Renal pelvis (tissue), 4 donors: Measurements from ENCODE around the gene MYH14. TPM values are rescaled to one million over a fixed set of nuclear protein-coding genes. Genes with fewer than 3 reads are reported as not detected.

Experiments
- DNase-seq: peaks from one replicate; pipeline ENCODE4 v3.0.0-alpha.2; 2013
- polyA plus RNA-seq, 3 donors: library from polyadenylated mRNA; unstranded; fragments of 120-200 nt; gene quantifications; one replicate each; pipeline ENCODE4 v1.2.1, GENCODE V29; 2013; ENCODE audit not compliant: insufficient read length in 3 of 3

Gene MYH14
- polyA plus RNA-seq, 3 donors, result 25.8 to 31.7 (median 27.2) TPM

GRCh38 chr19:50189331-50189730, 14.1 kb upstream of the MYH14 start:
- no peak for DNase-seq

DNA sequence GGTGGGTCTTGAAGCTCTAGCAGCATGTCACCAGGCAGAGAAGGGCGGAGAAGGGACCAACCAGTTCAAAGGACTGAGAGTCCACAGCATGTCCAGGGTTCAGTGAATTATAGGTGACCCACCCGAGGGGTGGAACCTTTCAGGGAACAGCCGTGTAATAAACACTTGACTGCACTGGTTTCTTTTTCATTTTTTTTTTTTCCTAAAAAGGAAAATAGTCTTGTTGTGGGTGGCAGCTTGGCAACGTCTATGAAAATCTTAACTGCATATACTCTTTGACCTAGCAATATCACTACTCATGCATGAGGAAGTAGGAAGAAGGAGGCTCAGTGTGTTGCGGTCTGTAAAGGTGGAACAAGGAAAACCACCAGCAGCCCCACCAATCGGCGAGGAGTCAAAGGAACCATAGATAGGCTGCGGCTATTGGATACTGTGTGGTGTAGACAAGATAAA, 13.0 kb upstream of the MYH14 start:
- DNase-seq, result no peak

GRCh38 chr19:50191216-50191615, 12.2 kb upstream of the MYH14 start:
- DNase-seq, result peak; percentile 64

DNA sequence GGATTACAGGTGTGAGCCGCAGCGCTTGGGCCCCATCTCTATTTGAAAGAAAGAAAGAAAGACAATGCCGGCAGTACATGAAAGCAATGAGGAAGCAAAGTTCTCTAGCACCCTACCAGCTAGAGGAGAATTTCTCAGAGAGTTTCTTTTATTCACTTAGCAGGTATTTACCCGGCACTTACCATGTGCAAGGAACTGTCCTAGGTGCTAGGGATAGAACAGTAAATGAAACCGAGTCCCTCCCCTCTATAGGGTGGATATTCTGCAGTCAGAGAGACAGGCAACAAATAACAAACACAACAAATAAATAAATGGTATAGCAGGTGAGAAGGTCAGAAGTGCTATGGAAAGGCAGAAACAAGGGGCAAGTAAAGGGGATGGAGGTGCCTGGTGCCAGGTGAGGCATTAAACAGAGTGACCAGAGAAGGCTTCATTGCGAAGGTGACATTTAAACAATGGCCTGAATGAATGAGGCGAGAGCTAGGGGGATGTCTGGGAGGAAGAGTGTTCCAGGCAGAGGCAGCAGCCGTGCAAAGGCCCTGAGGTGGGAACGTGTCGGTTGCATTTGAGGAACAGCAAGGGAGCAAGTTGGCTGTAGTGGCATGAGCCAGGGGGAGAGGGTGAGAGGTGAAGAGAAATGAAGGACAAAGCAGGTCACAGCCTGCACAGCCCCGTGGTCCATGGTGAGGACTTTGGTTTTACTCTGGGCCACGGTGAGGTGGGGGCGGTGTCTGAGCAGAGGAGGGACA, 10.8 kb upstream of the MYH14 start:
- DNase-seq, result no peak

GRCh38 chr19:50195224-50195623, 8.2 kb upstream of the MYH14 start:
- DNase-seq, result no peak

GRCh38 chr19:50196322-50196932, 7.0 kb upstream of the MYH14 start:
- no peak for DNase-seq

GRCh38 chr19:50197348-50197747, 6.1 kb upstream of the MYH14 start:
- no peak for DNase-seq

GRCh38 chr19:50198431-50199258, 4.8 kb upstream of the MYH14 start:
- no peak for DNase-seq

- DNase-seq, result no peak
These were observed 4.2 kb upstream of the MYH14 start for GRCh38 chr19:50199259-50199555.

DNA sequence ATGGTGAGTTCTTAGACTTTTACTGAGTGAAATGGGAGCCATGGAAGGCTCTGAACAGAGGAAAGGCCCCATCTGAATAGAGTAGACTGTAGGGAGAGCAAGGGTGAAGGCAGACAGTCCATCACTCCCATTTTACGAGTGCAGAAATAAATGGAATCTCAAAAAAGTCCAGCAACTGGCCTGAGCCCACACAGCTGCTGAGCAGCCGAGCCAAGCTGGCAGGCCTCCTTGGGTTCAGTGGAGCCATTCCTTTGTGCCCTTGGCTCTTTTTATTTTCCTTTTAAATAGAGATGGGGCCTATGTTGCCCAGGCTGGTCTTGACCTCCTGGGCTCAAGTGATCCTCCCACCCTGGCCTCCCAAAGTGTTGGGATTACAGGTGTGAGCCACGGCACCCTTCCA, 1.0 kb upstream of the MYH14 start:
- no peak for DNase-seq

DNA sequence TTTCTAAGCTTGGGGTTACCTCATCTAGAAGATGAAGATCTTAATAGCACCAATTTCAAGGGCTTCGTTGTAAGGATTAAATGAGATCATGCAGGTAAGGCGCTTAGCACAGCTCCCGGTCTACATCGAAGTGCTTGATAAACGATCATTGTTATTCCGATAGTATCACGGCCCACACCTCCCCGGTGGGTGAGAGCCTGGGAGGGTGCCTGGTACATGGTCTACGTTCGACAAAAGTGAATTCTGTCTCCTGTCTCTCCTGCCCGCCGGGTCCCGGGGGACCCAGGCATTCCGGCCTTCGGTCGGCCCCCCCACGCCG, 501 bp upstream of the MYH14 start:
- DNase-seq, result no peak

- DNase-seq, result no peak
These were observed 633 bp downstream of the MYH14 start for GRCh38 chr19:50204081-50204428.

GRCh38 chr19:50204811-50205675, 1.6 kb downstream of the MYH14 start:
- peak; percentile 69 for DNase-seq

- DNase-seq, result no peak
These were observed 2.3 kb downstream of the MYH14 start for GRCh38 chr19:50205681-50206138.

DNA sequence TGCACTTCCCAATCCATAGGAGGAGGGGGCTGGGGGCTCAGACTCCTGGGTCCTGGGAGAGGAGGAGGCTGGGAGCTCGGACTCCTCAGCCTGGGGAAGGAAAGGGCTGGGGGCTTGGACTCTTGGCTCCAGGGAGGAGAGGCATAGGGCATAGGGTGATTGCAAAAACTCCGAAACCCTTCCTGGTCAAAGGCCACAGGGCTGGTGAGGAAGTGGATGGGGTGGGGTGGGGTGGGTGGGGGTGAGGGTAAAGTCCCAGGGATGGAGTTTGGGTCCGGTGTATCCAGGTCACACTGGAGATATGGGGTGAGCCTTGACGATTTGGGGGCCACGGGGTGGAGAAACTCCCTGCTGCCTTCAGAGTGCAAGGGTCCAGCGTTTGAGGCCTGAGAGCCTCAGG, 2.8 kb downstream of the MYH14 start:
- DNase-seq, result no peak

- no peak for DNase-seq
These were observed 4.3 kb downstream of the MYH14 start for GRCh38 chr19:50207730-50208129.

DNA sequence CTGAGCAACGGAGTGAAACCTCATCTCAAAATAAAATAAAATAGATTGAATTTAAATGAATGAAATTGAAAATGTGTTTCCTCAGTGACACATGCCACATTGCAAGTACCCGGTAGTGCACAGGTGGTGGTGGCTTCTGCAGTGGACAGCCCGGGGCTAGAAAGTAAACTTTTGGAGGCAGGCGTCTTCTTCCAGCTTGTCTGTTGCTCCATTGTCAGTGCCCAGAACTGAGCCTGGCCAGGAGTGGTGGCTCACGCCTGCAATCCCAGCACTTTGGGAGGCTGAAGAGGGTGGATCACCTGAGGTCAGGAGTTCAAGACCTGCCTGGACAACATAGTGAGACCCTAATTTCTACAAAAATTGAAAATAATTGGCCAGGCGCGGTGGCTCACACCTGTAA, 5.7 kb downstream of the MYH14 start:
- no peak for DNase-seq

DNA sequence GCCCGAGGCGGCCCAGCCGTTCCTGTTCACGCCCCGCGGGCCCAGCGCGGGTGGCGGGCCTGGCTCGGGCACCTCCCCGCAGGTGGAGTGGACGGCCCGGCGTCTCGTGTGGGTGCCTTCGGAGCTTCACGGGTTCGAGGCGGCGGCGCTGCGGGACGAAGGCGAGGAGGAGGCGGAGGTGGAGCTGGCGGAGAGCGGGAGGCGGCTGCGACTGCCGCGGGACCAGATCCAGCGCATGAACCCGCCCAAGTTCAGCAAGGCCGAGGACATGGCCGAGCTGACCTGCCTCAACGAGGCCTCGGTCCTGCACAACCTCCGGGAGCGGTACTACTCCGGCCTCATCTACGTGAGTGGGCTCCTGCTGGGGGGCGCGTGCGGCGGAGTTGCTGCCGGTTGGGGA, 7.0 kb downstream of the MYH14 start:
- DNase-seq, result no peak

GRCh38 chr19:50213925-50214324, 10.5 kb downstream of the MYH14 start:
- no peak for DNase-seq

- peak; percentile 69 for DNase-seq
These were observed 11.5 kb downstream of the MYH14 start for GRCh38 chr19:50214699-50215543.

DNA sequence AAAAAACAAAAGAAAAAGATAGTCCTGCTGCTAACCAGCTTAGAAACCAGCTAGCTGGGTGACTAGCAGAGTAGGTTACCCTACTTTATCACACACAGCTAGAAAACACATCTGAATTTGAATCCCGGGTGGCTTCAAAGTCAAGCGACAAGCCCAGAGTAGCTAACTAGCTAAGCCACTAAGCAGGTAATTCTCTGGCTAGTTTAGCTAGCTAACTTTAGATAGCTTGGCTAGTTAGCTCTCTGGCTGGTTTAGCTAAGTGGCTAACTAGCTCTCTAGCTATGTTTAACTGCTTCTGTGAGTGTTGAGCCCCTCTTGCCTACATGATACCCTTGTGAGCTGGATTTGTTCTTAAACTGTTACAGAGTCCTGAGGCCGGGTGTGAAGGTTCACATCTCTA, 12.4 kb downstream of the MYH14 start:
- DNase-seq, result no peak
